LNCAP (cell line): Measurements from ENCODE around the gene HS3ST5.

Experiments
- CTCF ChIP-seq: fragments of 450-650 bp; IDR thresholded peaks from 2 replicates; pipeline ENCODE4 v1.5.1; 2017; ENCODE audit warnings: mild to moderate bottlenecking

Gene HS3ST5

GRCh38 chr6:114157848-114158247 lies 185.0 kb downstream of the HS3ST5 start:
- no peak for TF ChIP-seq CTCF

- no peak for TF ChIP-seq CTCF
These were observed 187.1 kb downstream of the HS3ST5 start for GRCh38 chr6:114155763-114156162.

GRCh38 chr6:114154812-114155211 lies 188.0 kb downstream of the HS3ST5 start:
- TF ChIP-seq CTCF, result no peak

- no peak for TF ChIP-seq CTCF
These were observed 189.4 kb downstream of the HS3ST5 start for GRCh38 chr6:114153448-114153847.

GRCh38 chr6:114151064-114151690 lies 191.6 kb downstream of the HS3ST5 start:
- TF ChIP-seq CTCF, result no peak

- no peak for TF ChIP-seq CTCF
These were observed 197.7 kb downstream of the HS3ST5 start for GRCh38 chr6:114144887-114145851.

GRCh38 chr6:114142258-114142657 lies 200.6 kb downstream of the HS3ST5 start:
- no peak for TF ChIP-seq CTCF
